Posterior vena cava (tissue), 2 donors: ENCODE data around the gene LCNL1. TPM values are rescaled to one million over a fixed set of nuclear protein-coding genes. Genes with fewer than 3 reads are reported as not detected.

Experiments
- DNase-seq: peaks from one replicate; pipeline ENCODE4 v3.0.0-alpha.2; 2020; ENCODE audit warnings: low spot score
- intact Hi-C, 2 donors: fragments of 100-400 bp; cut with DNase I; formaldehyde crosslinking; loops; one replicate each; pipeline versions ENCODE4 v1.14.1 to v1.14.2; 2022 to 2023
- total RNA-seq, 2 donors: library from RNA; stranded (reverse); fragmentation: NEBNext Ultra II Directional; extraction: Animal tissue kit (Norgen Biotek cat#: 25700); gene quantifications; one replicate each; pipeline ENCODE4 v1.2.1, GENCODE V29; 2021
- donor health status: DM: yes; HTN: yes; CAD: no.
- donor health status: DM: yes; HTN: yes; CAD: no.

Gene LCNL1
- total RNA-seq, 2 donors from 2014 or later = 2.0 to 2.4 TPM

- intact Hi-C loops = no loop called here
- no peak for DNase-seq
Observed at GRCh38 chr9:136956604-136957003, 26.2 kb upstream of the LCNL1 start.

- DNase-seq = no peak
- intact Hi-C loops = no loop called here
Observed at GRCh38 chr9:136957461-136957860, 25.3 kb upstream of the LCNL1 start.

GRCh38 chr9:136957901-136958300 lies 24.9 kb upstream of the LCNL1 start:
- intact Hi-C loops = no loop called here
- no peak for DNase-seq

- intact Hi-C loops = no loop called here
Observed at GRCh38 chr9:136958473-136958872, 24.3 kb upstream of the LCNL1 start.

DNA sequence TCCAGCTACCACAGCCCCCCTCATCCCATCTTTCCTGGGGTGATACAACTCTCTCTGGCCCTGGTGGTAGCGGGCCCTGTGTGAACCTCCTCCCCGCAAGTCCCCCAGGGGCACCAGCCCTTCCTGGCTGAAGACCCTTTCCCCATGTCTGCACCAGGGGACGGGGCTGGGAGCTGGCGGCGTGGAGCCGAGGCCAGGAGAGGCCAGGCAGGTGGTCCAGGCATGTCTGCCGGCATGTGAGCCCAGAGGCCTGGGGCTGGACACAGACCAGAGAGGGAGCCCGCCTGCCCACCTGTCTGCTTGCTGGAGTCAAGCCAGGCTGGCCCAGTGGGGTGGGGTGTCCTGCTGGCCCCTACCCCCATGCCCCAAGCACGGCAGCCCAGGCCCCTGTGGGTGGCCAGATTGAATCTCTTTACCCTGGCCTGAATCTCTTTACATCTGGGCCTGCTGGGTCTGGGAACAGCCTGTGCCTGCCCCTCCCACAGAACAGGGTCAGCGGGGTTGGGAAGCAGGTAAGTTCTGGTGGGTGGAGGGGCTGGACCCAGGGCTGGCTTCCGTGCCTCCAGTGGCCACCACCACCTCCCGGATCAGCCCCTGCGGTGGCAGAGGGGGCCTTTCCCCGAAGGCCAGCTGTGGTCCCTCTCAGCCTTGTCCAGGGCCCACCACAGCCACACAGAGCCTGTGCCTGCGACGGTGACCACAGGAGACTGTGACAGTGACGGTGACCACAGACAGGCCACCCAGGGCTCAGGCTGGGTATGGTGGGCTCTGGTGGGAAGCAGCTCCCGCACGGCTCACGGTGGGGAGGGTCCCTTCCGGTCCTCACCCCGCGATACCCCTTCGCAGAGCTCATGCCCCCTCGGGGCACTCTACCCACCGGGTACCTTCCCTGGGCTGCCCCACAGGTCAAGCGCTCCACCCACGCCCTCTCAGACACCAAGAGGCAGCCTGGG lies 23.6 kb upstream of the LCNL1 start:
- intact Hi-C loops = no loop called here
- no peak for DNase-seq

More at GRCh38 chr9:136958473-136958872, 24.3 kb upstream of the LCNL1 start:
- no peak for DNase-seq

GRCh38 chr9:136960212-136960937 lies 22.4 kb upstream of the LCNL1 start:
- DNase-seq = no peak
- intact Hi-C loops = no loop called here

DNA sequence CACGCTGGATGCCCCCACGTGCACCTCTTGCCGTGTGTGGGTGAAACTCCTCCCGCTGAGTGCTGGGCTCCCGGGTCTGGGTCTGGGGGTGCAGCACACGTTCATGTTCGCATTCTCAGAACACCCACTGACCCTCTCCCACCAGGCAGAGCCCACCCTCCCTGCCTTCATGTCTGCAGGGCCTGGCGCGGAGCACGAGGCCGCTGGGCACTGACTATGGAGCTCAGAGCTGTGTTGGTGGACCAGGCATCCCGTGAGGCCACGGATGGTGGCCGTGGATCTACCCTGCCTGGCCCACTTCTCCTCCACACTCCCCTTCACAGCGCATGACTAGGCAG lies 21.9 kb upstream of the LCNL1 start:
- no peak for DNase-seq

GRCh38 chr9:136961279-136962065 lies 21.3 kb upstream of the LCNL1 start:
- intact Hi-C loops = no loop called here
- DNase-seq = no peak

More for the DNA sequence above, 21.9 kb upstream of the LCNL1 start:
- intact Hi-C loops = no loop called here

DNA sequence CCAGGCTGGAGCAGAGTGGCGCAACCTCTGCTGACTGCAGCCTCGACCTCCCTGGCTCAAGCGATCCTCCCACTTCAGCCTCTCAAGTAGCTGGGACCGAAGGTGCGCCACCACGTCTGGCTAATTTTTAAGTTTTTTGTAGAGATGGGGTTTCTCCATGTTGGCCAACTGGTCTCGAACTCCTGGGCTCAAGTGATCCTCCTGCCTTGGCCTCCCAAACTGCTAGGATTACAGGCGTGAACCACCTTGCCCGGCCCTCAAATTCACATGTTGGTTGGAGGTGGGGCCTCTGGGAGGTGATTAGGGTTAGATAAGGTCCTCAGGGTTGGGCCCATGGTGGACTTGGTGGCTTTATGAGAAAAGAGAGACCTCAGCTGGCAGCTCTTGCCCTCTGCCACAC lies 20.6 kb upstream of the LCNL1 start:
- intact Hi-C loops = no loop called here
- no peak for DNase-seq

- DNase-seq = no peak
- intact Hi-C loops = no loop called here
Observed at GRCh38 chr9:136962701-136963248, 20.0 kb upstream of the LCNL1 start.

DNA sequence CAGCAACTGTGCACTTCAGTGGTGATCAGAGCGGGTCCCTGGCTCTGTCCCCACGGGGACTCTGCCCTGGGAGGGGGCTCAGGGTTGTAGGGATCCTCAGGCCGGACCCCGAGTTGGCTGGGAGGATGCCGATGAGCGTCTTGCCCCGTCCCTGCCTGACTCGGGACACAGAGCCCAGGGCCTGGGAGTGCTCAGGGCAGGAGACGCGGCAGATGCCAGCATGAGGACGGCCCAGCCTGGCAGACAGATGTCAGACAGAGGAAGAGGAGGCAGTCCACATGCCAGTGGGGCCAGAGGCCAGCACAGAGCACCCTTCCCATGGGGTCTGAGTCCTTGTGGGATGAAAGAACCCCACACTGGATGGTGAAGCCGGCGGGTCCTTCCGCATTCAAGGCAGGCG lies 19.5 kb upstream of the LCNL1 start:
- intact Hi-C loops = no loop called here
- DNase-seq = no peak

DNA sequence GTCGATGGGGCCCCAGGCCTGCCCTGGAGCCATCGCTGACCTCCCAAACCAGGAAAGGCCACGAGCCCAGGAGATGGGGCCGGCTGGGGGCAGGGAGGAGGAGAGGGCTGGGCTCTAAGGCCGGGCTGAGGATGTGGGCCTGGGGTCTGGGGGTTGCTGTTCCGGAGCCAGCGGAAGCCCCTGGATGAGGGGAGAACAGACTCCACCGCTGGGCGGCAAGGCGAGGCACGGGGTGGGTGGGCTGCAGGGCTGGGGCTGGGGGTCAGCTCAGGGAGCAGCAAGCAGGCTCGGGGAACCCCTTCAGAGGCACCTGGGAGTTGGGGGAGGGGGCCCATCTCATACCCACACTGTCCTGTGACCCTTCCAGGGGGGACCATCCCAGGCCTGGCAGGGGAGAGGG lies 19.0 kb upstream of the LCNL1 start:
- intact Hi-C loops = no loop called here
- DNase-seq = no peak

- intact Hi-C loops = no loop called here
- no peak for DNase-seq
Observed at GRCh38 chr9:136964171-136964689, 18.6 kb upstream of the LCNL1 start.

DNA sequence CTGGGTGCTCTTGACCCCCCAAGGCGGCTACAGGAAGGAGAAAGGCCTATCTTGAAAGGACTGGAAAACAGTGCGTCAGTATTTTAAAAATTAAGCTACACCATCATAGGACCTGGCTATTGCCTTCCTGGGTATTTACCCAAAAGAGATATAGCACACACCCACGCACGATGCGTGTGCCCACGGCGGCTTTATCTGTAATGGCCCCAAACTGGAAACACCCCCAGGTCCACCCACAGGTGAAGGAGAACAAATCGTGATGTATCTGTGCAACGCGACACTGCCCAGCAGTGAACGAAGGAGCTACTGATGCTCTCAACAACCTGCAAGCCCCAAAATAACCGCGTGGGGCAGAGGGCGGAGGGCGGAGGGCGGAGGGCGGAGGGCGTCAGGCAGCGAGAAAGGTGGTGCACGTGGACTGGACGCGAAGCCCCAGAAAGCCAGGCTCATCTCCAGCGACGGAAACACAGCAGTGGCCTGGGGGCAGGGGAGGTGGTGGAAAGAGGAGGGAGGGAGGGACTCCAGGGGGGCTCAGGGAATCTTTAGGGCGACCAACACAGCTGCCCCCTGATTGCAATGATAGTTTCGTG lies 17.9 kb upstream of the LCNL1 start:
- intact Hi-C loops = no loop called here
- no peak for DNase-seq

- intact Hi-C loops = no loop called here
- no peak for DNase-seq
Observed at GRCh38 chr9:136965771-136966484, 16.9 kb upstream of the LCNL1 start.

DNA sequence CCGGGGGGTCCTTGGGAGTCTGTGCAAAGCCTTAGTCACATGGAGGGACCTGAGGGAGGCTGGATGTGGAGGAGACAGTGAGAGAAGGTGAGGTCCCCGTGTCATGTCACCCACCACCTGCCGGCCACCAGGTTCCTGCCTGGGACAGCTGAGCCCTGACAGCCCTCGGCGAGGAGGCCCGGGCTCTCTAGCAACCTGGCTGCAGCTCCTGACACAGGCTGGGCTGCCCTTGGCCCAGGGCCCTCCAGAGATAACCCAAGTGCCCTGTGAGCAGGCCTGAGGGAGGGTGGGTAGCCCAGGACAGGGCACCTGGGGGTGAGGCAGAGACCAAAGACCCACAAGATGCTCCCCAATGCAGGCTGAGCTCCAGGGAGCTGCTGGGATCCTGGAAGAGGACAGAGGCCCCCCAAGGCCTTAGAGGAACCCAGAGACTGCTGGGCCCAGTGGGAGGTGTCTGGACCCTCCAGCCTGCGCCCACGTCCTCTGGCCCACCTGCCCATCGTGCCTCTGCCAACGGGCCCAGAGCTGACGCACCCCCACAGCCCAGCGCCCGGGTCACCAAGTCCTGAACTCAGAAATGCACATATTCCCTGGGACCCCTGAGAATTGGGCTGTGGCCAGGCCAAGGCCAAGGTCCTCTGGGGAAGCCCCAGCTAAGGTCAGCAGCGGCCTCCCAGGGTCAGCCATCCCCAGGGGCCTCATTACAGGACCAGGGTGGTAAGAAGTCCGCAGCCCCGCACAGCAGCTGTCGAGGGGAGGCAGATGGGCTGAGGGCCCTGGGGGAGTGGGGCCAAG lies 14.3 kb upstream of the LCNL1 start:
- no peak for DNase-seq
- intact Hi-C loops = no loop called here

DNA sequence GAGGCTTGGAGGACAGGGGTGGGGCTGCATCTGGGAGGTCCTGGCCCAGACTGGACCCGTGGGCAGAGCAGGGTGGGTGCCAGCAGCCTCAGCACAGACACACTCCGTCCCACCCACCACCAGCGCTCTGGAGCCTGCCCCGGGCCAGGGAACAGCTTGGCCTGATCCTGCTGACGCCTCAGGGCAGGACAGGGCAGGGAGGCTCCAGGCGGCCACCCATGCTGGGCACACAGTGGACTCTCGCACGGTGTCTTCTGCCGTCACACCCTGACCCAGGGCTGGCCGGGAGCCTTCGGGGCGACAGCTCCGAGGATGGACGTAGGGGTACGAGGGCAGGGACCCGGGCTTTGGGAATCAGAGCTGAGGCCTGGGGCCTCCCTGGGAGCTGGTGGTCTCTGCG lies 13.6 kb upstream of the LCNL1 start:
- intact Hi-C loops = no loop called here
- no peak for DNase-seq

GRCh38 chr9:136969774-136970173 lies 13.0 kb upstream of the LCNL1 start:
- intact Hi-C loops = no loop called here
- DNase-seq = no peak
